Psoas muscle (tissue), 8 donors: Measurements from ENCODE around the gene INTS11. TPM values are rescaled to one million over a fixed set of nuclear protein-coding genes. Genes with fewer than 3 reads are reported as not detected.
A peak's percentile ranks its signal among the peaks of the same experiment; 100 is the strongest.

ENCODE experiments used
- ATAC-seq, 4 donors: fragments of 200-7000 bp; cut with Tn5 transposase; one replicate each; pipeline ENCODE4 v1.9.1; 2020; ENCODE audit warnings: moderate library complexity in 3 of 4, mild to moderate bottlenecking in 2 of 4
- DNase-seq, 2 donors: peaks; one replicate each; pipeline ENCODE4 v3.0.0-alpha.2; 2020
- H3K27ac ChIP-seq: fragments of 200-600 bp; one replicate; pipeline ENCODE4 v1.8.0; 2022
- H3K27me3 ChIP-seq, 3 donors: fragments of 200-600 bp in 1 of 3; one replicate each; pipeline versions ENCODE4 v1.6.1 to v1.8.0; 2013 to 2022; ENCODE audit warnings: low read length in 2 of 3, mild to moderate bottlenecking in 2 of 3, moderate library complexity in 1 of 3; ENCODE audit not compliant: insufficient read depth in 3 of 3
- H3K36me3 ChIP-seq, 2 donors: fragments of 200-600 bp in 1 of 2; one replicate each; pipeline versions ENCODE4 v1.6.1 to v1.8.0; 2013 to 2022; ENCODE audit warnings: low read depth in 1 of 2, mild to moderate bottlenecking in 1 of 2, moderate library complexity in 1 of 2; ENCODE audit not compliant: insufficient read depth in 1 of 2
- H3K4me1 ChIP-seq: fragments of 200-600 bp; one replicate; pipeline ENCODE4 v1.8.0; 2022
- H3K4me3 ChIP-seq: fragments of 200-600 bp; one replicate; pipeline ENCODE4 v1.8.0; 2022; ENCODE audit warnings: mild to moderate bottlenecking
- H3K9me3 ChIP-seq: fragments of 200-600 bp; one replicate; pipeline ENCODE4 v1.8.0; 2022
- CTCF ChIP-seq: fragments of 200-600 bp; IDR thresholded peaks from one replicate; pipeline ENCODE4 v1.8.0; 2022; ENCODE audit warnings: antibody characterized with exemption
- WGBS, 3 donors: extraction: QIAGEN DNeasy Blood & Tissue Kit; methylation state at CpG; one replicate each; pipeline versions ENCODE4 v1.1.6 to v1.1.7; 2013; 5-methylcytosine and 5-hydroxymethylcytosine counted together
- intact Hi-C, 2 donors: fragments of 100-400 bp; cut with DNase I; formaldehyde crosslinking; loops; one replicate each; pipeline versions ENCODE4 v1.11.0 to v1.14.2; 2022
- polyA plus RNA-seq, 3 donors: library from polyadenylated mRNA; stranded (reverse); fragments of 200-250 nt; gene quantifications; one replicate each; pipeline ENCODE4 v1.2.3, GENCODE V29; 2013
- total RNA-seq, 4 donors: library from RNA; stranded (reverse); fragmentation: NEBNext Ultra II Directional in 2 of 4; extraction: Animal tissue kit (Norgen Biotek cat#: 25700) in 2 of 4; gene quantifications; one replicate each; pipeline versions ENCODE4 v1.2.1 to v1.2.4, GENCODE V29; 2021 to 2023
- donor health status: healthy with polysubstance abuse.
- donor health status: DM: no; HTN: no; CAD: no; lungs with moderate emphysema.
- donor health status: Bipolar disorder and iron deficiency.
- donor health status: healthy.
- donor health status: DM: yes; HTN: yes; CAD: no.
- donor health status: DM: no; HTN: no; CAD: no.
- donor health status: DM: no; HTN: no; CAD: no.
- donor health status: DM: yes; HTN: yes; CAD: no.

INTS11 gene
- total and polyA plus RNA-seq, 7 donors = 55.6 to 80.8 (median 71.2) TPM

DNA sequence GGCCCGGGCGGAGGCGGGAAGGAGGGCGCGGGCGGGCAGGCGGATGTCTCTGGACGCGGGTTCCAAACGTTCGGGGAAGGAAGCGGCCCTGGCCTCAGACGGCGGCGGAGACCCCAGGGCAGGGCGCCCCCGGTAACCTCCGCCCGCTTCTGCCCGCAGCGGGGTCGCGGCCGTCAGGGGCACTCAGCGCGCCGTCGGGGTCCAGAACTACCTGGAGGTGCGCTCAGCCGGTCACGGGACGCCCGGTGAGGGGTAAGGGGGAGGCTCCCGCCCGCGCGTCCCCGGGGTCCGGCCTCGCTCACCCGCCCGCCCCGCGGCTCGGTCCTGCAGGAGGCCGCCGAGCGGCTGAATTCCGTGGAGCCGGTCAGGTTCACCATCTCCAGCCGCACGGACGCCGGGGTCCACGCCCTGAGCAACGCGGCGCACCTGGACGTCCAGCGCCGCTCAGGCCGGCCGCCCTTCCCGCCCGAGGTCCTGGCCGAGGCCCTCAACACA, 15.7 kb downstream of the INTS11 start:
- Histone ChIP-seq H3K27ac (peak overlapping the region; percentile 97), H3K4me3 (peak overlapping the region; percentile 93), H3K36me3 (peaks cover 3 to 40% of the 10 kb centered on the region in 2 donors), H3K4me1 (peaks cover 44% of the 10 kb centered on the region), H3K27me3 (no peaks in the 10 kb centered on the region), H3K9me3 (no peaks in the 10 kb centered on the region)
- WGBS, 3 donors = 1% methylated on average over 39 to 66 of the region's 66 CpGs
- intact Hi-C loops = loop anchor here in 1 of 2 donors (5.0 kb wide), 1 partner anchor 38 kb away; the partner anchor contains the start of gene DVL1
- DNase-seq (no peak), ATAC-seq (peak in 3 of 4 donors; percentile 3 to 6 (median 3))
- TF ChIP-seq CTCF = no peak

GRCh38 chr1:1307923-1308755, 16.3 kb downstream of the INTS11 start, which contains the start of the genes ACAP3 and PUSL1:
Gene ACAP3, minus strand, starts transcription at chr1:1307930. Its CDS starts 115 bp downstream, at chr1:1307815.
Gene PUSL1, plus strand, starts transcription at chr1:1308597. Its CDS starts 47 bp downstream, at chr1:1308644.
- WGBS, 3 donors = 0 to 1% (median 1%) methylated on average over 68 to 124 of the region's 131 CpGs
- intact Hi-C loops = loop anchor here in 1 of 2 donors (5.0 kb wide), 1 partner anchor 39 kb away; the partner anchor contains the start of gene DVL1
- peaks cover 45% of the 10 kb centered on the region for H3K4me1 ChIP-seq

DNA sequence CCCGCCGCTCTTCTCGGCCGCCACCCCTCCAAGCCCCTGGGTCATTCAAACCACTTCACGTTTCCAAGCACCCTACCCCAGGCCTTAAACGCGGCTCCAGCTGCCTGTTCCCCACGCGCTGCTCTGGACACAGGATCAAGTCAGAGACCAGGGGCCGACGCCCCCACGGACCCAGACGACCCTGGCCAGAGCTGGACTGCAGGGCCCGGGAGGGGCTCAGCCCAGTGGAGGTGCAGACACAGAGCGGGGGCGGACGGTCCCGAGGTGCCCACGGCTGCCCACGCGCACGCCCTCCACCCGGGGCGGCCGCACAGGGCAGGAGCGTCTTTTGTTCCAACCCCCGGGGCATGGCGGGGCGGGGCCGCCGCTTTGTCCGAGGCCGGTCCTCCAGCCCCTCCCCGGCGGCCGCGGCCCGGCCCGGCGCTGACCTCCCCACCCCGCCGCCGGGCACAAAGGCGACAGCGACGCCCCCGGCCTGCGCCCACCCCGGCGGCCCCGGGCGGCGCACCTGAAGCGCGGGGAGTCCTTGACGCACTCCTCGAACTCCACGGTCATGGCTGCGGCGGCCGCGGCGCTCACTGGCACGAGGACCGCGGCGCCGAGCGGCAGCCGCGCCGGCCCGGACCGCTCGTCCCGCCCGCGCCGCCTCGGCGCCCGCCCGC, 17.1 kb downstream of the INTS11 start:
- H3K27ac ChIP-seq = peak overlapping the region; percentile 97
- H3K9me3 ChIP-seq = no peaks in the 10 kb centered on the region
- no peak for TF ChIP-seq CTCF
- no peaks in the 10 kb centered on the region for H3K27me3 ChIP-seq
- intact Hi-C loops = loop anchor here in 1 of 2 donors (5.0 kb wide), 1 partner anchor 40 kb away; the partner anchor contains the start of gene DVL1
- ATAC-seq (no peak), DNase-seq (peak; percentile 65 to 77)
- 1% methylated on average over 56 to 83 of the region's 83 CpGs for WGBS, 3 donors
- peaks cover 0 to 26% of the 10 kb centered on the region in 2 donors for H3K36me3 ChIP-seq
- H3K4me3 ChIP-seq = peak overlapping the region; percentile 93
- H3K4me1 ChIP-seq = peaks cover 45% of the 10 kb centered on the region

More at GRCh38 chr1:1307923-1308755, 16.3 kb downstream of the INTS11 start, which contains the start of the genes ACAP3 and PUSL1:
- Histone ChIP-seq H3K27me3 (no peaks in the 10 kb centered on the region), H3K4me3 (peak within 1 kb of the TSS; percentile 93), H3K36me3 (peaks cover 0 to 33% of the 10 kb centered on the region in 2 donors), H3K9me3 (no peaks in the 10 kb centered on the region), H3K27ac (peak within 1 kb of the TSS; percentile 97)
- peak; percentile 82 to 83 (median 82) for ATAC-seq
- DNase-seq = peak; percentile 95 to 96
- no peak for TF ChIP-seq CTCF

- Histone ChIP-seq H3K27ac (peak overlapping the region; percentile 97), H3K9me3 (no peaks in the 10 kb centered on the region), H3K36me3 (peaks cover 0 to 19% of the 10 kb centered on the region in 2 donors), H3K27me3 (no peaks in the 10 kb centered on the region), H3K4me3 (peak overlapping the region; percentile 93), H3K4me1 (peaks cover 45% of the 10 kb centered on the region)
- no peak for ATAC-seq
- 23 to 35% (median 25%) methylated on average over 27 of the region's 27 CpGs for WGBS, 3 donors
- intact Hi-C loops = loop anchor here in 1 of 2 donors (5.0 kb wide), 1 partner anchor 41 kb away; the partner anchor contains the start of gene DVL1
- DNase-seq = no peak
- no peak for TF ChIP-seq CTCF
Measured at GRCh38 chr1:1306661-1307260, 17.7 kb downstream of the INTS11 start.
